Effector memory CD8-positive, alpha-beta T cell (primary cell): Measurements from ENCODE around the gene KLF7.

Experiments
- ATAC-seq: fragments of 150-1000 bp; cut with Tn5 transposase; replicated peaks from 2 replicates; pipeline ENCODE4 v1.10.0; 2021; ENCODE audit warnings: mild to moderate bottlenecking, moderate library complexity
- DNase-seq, 3 experiments: peaks; one replicate each; pipeline ENCODE4 v3.0.0; 2021
- H3K27ac Mint-ChIP-seq, 2 donors: one replicate each; pipeline ENCODE4 v1.8.0; 2022; ENCODE audit warnings: mild to moderate bottlenecking in 2 of 2, mixed read lengths in 2 of 2, moderate library complexity in 2 of 2
- H3K27me3 Mint-ChIP-seq, 2 donors: one replicate each; pipeline ENCODE4 v1.8.0; 2022; ENCODE audit warnings: mixed read lengths in 2 of 2
- H3K36me3 Mint-ChIP-seq: one replicate; pipeline ENCODE4 v1.8.0; 2022; ENCODE audit warnings: mild to moderate bottlenecking, moderate library complexity, mixed read lengths; ENCODE audit not compliant: insufficient read depth
- H3K4me1 Mint-ChIP-seq, 2 donors: one replicate each; pipeline ENCODE4 v1.8.0; 2022; ENCODE audit warnings: low read depth in 2 of 2, mixed read lengths in 2 of 2
- H3K4me3 Mint-ChIP-seq, 2 donors: one replicate each; pipeline ENCODE4 v1.8.0; 2022; ENCODE audit warnings: mild to moderate bottlenecking in 2 of 2, mixed read lengths in 2 of 2, moderate library complexity in 2 of 2
- H3K9me3 Mint-ChIP-seq, 2 donors: one replicate each; pipeline ENCODE4 v1.8.0; 2022; ENCODE audit warnings: mixed read lengths in 2 of 2

The KLF7 gene

DNA sequence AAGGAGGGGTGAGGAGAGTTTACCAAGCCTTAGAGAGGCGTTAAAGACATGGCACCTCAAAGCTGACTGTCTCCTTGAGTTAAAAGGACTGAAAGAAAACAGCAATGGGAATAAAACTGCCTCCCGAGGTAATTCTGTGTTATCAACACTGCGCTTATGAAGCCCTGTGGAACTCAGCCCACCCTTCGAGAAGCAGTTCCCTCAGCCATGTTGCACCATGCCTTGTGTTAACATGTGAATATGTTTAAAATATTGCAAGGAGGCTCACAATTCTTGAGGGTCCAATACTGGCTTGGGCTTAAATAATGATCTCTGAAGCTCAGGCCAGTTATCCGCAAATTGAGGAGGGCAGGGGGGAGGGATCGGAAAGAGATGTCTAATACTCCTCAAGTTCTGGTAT is 14.7 kb downstream of the KLF7 start:
- no peak for ATAC-seq
- Mint-ChIP-seq H3K9me3 (no peaks in the 10 kb centered on the region), H3K36me3 (peaks cover 3% of the 10 kb centered on the region), H3K27ac (no peak overlapping the region), H3K4me1 (peaks cover 0 to 3% of the 10 kb centered on the region in 2 donors), H3K27me3 (peaks cover 14 to 26% of the 10 kb centered on the region in 2 donors), H3K4me3 (no peak overlapping the region)
- DNase-seq: no peak

DNA sequence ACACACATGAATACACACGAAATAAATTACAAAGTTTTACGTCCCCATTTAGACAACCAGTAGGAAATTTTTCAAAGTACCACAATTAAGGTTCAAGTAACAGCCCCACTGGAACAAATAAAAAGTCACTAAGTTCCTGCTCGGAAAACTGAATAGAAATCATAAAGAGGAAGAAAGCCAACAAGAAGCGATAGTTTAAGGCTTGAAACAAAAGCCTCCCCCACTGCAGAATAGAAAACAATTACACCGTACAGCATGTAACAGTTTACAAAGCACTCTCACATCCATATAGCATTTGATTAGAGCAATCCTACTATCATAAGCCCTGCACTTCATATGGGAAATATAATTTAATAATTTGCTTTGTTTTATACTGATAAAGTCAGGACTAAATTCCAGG is 15.5 kb downstream of the KLF7 start:
- DNase-seq (no peak), ATAC-seq (no peak)
- Mint-ChIP-seq H3K4me3 (no peak overlapping the region), H3K9me3 (no peaks in the 10 kb centered on the region), H3K4me1 (no peaks in the 10 kb centered on the region), H3K36me3 (peaks cover 3% of the 10 kb centered on the region), H3K27me3 (peaks cover 14 to 26% of the 10 kb centered on the region in 2 donors), H3K27ac (no peak overlapping the region)

DNA sequence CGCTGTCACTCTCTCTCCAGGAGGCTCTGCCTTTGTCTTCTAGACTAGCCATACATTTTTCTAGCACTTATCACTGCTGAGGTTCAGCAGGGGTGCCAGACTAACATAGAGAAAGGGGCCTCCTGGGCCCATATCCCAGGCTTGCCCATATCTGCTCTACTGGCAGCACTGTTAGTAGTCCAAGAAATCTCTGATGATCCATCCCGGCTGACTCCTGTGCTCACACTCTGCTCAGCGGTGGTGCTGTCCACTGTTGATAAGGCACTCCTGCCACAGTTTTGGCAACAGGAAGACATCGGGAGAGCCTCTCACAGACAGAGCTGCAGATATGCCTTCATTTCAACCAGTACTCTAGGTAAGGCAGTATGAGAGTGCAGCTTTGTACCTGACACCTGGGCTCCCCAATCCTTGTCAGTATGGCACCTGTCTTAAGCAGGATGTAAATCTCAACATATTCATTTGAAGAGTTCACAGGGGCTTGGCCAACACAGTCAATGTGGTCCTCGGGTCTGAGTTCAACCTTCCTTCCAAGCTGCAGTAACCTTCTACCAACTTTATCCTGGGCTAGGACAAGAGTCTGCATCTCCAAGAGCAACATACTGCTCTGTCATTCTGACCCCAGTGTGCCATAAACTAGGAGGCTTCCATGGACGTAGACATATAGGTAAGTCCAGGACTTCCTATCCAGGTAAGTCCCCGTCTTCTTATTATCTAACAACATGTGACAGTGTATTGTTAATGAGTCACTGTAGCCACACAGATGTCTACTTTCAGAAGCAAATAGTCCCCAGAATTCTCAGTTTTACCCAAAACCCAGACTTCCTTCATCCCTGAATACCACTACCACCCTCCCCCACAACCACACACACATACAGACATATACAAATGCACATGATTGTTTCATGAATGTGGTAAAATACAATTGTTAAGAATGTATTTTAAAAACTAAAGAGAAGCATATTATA is 16.2 kb downstream of the KLF7 start:
- Mint-ChIP-seq H3K4me1 (peaks cover 0 to under 1% of the 10 kb centered on the region in 2 donors), H3K27ac (no peak overlapping the region), H3K4me3 (no peak overlapping the region), H3K36me3 (peaks cover 3% of the 10 kb centered on the region), H3K9me3 (no peaks in the 10 kb centered on the region), H3K27me3 (peaks cover 14 to 26% of the 10 kb centered on the region in 2 donors)
- no peak for ATAC-seq
- DNase-seq: no peak

DNA sequence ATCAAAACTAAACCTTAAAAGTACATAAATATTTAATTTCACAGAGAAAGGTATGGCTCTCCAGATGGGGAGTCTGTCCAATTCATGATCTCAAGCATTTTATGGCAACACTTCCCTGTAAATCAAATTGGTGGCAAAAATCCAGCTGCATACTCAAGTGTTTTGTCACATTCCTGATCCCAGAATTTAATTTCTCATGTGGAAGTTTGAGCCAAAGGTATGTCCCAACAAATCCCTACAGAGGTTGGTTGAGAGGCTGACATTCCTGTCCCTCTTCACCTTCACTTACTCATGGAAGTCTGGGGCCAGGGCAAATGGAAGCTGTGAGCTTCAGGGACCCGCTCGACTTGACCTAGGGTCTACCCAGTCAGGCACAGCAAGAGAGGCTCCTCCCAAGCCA is 17.7 kb downstream of the KLF7 start:
- Mint-ChIP-seq H3K27ac (no peak overlapping the region), H3K4me1 (peaks cover 1 to 10% of the 10 kb centered on the region in 2 donors), H3K9me3 (no peaks in the 10 kb centered on the region)

DNA sequence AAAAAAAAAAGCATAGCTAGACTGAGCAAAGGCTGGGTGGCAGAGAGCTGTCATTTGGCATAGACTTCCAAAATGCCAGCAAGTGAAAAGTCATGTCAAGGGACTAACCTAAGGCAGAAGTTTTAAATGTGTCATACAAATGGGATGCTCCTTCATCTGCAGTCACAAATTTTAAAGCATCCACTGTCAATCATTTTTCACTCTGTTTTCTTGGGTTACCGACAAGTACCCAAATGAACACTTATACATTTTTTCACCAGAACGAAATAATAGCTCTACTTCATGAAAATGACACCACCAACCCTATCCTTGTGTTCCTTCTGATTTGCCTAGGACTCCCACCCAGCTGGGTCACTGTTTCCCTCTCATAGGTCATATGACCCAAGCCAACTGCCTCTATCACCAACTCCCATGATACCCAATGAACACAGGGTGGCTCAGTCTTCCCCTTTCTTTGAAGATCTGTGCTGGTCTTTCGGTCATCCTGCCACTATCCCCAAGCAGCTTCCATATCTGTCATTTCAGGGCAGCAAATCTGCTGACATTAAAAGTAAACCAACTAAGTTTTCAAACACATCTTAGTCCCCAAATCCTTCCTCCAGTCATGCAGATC is 21.5 kb downstream of the KLF7 start:
- Mint-ChIP-seq H3K9me3 (no peaks in the 10 kb centered on the region), H3K36me3 (peaks cover 3% of the 10 kb centered on the region), H3K27me3 (peaks cover 6 to 10% of the 10 kb centered on the region in 2 donors), H3K27ac (peak overlapping the region in 1 of 2 donors; percentile 87), H3K4me3 (peak overlapping the region in 1 of 2 donors; percentile 46), H3K4me1 (peaks cover 5 to 18% of the 10 kb centered on the region in 2 donors)
- DNase-seq (no peak), ATAC-seq (no peak)

More for the DNA sequence above, 17.7 kb downstream of the KLF7 start:
- no peak overlapping the region for H3K4me3 Mint-ChIP-seq
- DNase-seq (no peak), ATAC-seq (no peak)
- peaks cover 3% of the 10 kb centered on the region for H3K36me3 Mint-ChIP-seq
- H3K27me3 Mint-ChIP-seq: peaks cover 14 to 26% of the 10 kb centered on the region in 2 donors

DNA sequence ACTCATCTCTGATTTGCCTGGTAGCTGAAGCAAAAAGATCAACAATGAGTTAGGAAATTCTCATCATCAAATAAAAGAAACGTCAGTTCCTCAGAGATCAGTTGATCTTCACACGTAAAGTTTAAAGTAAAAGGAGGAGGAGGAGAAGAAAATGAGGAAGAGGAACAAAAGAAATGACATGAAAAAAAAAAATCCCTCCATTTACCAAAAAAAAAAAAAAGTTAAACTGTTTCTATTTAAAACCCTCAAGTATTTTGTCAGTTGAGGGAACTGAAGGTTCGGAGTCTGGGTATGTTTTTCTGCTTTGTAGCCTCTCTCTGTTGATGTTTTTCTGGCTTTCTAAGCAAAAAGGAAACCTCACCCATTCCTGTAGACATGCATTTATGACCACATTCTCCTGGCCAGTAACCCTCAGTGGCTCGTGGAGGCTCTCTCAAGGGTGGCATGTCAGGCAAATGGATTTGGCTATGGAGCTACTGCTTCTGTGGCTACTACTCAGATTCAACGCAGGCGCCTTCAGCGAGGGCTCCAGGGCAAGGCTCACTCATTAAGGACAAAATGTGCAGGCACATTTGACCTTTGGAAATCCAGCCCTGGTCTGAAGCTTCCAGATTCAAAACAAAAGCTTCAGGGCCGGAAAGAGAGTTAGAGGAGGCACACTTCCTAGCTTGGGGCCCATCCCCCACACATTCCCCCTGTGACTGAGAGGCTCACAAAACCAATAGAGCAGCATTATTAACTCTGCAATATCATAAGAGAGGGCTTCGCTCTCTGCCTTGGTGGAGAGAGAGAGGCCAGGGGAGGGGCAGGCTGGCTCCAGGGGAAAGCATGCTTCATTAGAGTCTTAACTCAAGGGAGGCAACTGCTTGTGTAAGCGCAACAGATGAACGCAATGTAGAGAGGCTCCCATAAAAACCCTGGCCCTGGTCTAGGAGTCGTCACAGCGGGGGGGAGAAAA is 22.3 kb downstream of the KLF7 start:
- peaks cover 5 to 18% of the 10 kb centered on the region in 2 donors for H3K4me1 Mint-ChIP-seq
- ATAC-seq: peak; percentile 69
- DNase-seq: no peak

DNA sequence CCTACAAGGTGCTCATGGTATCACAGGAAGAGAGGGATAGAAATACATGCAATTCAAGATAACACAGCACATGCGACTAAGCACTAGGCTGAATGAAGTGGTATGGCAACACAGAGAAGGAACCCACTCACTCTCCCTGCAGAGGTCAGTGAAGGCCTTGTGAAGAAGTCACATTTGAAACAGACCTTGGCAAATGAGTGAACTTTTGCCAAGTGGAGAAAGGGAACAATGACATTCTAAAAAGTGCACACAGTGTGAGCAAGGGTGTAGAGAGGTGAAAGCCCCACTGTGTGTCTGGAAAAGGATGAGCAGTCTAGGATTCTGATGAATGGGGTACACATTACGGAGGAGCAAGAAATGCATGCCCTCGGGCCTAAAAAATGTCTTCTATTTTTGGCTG is 23.3 kb downstream of the KLF7 start:
- ATAC-seq (peak; percentile 48), DNase-seq (no peak)
- H3K27me3 Mint-ChIP-seq: no peaks in the 10 kb centered on the region
- H3K4me3 Mint-ChIP-seq: peak overlapping the region in 1 of 2 donors; percentile 46
- no peaks in the 10 kb centered on the region for H3K9me3 Mint-ChIP-seq
- H3K27ac Mint-ChIP-seq: peak overlapping the region in 1 of 2 donors; percentile 87
- peaks cover 5 to 18% of the 10 kb centered on the region in 2 donors for H3K4me1 Mint-ChIP-seq
- peaks cover 3% of the 10 kb centered on the region for H3K36me3 Mint-ChIP-seq

More for the DNA sequence above, 22.3 kb downstream of the KLF7 start:
- Mint-ChIP-seq H3K27me3 (peaks cover 0 to 2% of the 10 kb centered on the region in 2 donors), H3K9me3 (no peaks in the 10 kb centered on the region), H3K36me3 (peaks cover 3% of the 10 kb centered on the region), H3K27ac (peak overlapping the region in 1 of 2 donors; percentile 87), H3K4me3 (peak overlapping the region in 1 of 2 donors; percentile 46)

DNA sequence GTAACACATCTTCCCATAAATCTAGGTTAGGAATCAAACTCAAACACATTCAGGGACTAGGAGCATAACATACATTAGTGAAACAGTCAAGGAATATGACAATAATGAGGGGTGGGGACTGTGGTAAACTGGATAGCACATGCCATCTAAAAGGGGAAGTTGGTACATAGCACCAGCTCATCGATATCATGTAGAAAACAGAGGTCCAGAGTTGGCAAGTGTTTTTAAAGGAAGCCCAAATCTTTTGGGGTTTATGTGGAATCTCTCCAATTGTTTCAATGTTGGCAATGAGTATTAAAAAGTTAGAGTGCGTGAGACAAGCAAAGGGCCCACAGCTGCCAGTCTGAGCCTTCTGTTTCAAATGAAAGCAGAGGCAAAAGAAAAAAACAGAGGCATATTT is 24.4 kb downstream of the KLF7 start:
- Mint-ChIP-seq H3K27ac (no peak overlapping the region), H3K27me3 (no peaks in the 10 kb centered on the region), H3K4me3 (no peak overlapping the region), H3K4me1 (peaks cover 5 to 18% of the 10 kb centered on the region in 2 donors), H3K36me3 (peaks cover 2% of the 10 kb centered on the region), H3K9me3 (no peaks in the 10 kb centered on the region)
- ATAC-seq (no peak), DNase-seq (no peak)

DNA sequence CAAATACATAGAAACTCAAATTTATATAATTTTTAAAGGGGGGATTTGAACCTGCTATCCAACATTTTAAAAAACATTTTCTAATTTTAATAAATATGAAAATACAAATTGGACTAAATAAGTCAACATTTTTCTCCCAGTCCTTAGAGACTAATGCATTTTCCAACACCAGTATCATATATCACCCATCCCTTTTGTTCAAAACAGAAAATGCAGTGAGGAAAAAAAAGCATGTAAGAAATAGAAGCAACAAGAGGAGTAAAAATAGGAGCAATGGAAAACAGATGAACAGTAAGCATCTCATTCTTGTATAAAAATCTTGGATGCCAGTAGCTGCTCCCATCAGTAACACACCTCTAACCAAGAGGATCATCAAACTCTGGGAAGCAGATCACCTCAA is 25.5 kb downstream of the KLF7 start:
- Mint-ChIP-seq H3K27me3 (no peaks in the 10 kb centered on the region), H3K4me1 (peaks cover 5 to 18% of the 10 kb centered on the region in 2 donors), H3K9me3 (no peaks in the 10 kb centered on the region), H3K36me3 (no peaks in the 10 kb centered on the region), H3K27ac (peak overlapping the region in 1 of 2 donors; percentile 14), H3K4me3 (no peak overlapping the region)
- ATAC-seq: no peak
- DNase-seq: no peak

DNA sequence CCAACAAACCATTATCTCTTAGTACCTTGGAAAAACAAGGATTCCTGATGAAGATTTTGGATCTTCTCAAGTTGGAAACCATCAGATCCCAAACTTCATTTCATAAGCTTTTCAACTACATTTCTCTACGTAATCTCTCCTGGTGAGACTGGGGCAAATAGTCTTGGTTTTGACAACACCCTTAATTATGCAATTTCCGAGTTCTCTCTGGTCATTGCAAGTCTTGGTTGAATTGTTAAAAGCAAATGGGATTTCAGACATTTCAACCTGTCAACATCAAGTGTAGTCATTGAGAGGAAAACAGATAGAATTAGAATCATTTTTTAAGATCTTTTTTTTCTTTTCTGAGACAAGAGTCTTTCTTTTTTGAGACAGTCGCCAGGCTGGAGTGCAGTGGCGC is 26.2 kb downstream of the KLF7 start:
- H3K4me1 Mint-ChIP-seq: peaks cover 5 to 20% of the 10 kb centered on the region in 2 donors
- no peaks in the 10 kb centered on the region for H3K36me3 Mint-ChIP-seq
- H3K4me3 Mint-ChIP-seq: no peak overlapping the region
- ATAC-seq (no peak), DNase-seq (no peak)
- H3K27me3 Mint-ChIP-seq: no peaks in the 10 kb centered on the region
- no peaks in the 10 kb centered on the region for H3K9me3 Mint-ChIP-seq
- no peak overlapping the region for H3K27ac Mint-ChIP-seq

DNA sequence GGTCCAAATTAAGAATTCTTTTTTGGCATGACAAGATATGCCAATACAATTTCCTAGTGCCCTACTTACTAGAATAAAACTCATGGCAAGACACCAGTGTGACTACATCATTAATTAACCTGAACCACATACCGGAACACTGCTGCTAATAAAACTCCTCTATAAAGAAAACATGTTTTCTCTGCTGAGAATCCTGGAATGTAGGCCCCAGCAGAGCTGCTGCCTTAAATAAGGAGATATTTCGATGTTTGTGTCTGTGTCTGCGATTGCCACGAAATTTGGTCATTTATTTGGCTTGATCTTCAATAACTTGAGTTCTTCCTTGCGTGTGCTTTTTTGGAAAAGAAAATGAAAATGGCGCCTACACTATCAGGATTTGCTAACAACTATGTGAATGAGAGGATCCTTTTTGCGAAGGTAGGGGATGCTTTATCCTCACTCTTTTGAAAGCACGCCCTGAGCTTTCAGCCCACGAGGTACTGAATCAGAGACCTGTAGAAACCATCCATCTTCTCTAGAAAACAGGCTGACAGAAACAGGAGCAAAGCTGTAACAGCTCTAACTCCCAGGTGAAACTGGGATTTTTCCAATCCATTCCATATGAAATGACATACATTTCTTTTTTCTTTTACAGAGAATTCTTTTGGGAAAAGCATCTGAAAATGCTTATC is 27.0 kb downstream of the KLF7 start:
- DNase-seq (no peak), ATAC-seq (no peak)
- H3K9me3 Mint-ChIP-seq: no peaks in the 10 kb centered on the region
- H3K36me3 Mint-ChIP-seq: no peaks in the 10 kb centered on the region
- H3K27me3 Mint-ChIP-seq: no peaks in the 10 kb centered on the region
- H3K4me3 Mint-ChIP-seq: no peak overlapping the region
- peaks cover 5 to 15% of the 10 kb centered on the region in 2 donors for H3K4me1 Mint-ChIP-seq
- no peak overlapping the region for H3K27ac Mint-ChIP-seq

DNA sequence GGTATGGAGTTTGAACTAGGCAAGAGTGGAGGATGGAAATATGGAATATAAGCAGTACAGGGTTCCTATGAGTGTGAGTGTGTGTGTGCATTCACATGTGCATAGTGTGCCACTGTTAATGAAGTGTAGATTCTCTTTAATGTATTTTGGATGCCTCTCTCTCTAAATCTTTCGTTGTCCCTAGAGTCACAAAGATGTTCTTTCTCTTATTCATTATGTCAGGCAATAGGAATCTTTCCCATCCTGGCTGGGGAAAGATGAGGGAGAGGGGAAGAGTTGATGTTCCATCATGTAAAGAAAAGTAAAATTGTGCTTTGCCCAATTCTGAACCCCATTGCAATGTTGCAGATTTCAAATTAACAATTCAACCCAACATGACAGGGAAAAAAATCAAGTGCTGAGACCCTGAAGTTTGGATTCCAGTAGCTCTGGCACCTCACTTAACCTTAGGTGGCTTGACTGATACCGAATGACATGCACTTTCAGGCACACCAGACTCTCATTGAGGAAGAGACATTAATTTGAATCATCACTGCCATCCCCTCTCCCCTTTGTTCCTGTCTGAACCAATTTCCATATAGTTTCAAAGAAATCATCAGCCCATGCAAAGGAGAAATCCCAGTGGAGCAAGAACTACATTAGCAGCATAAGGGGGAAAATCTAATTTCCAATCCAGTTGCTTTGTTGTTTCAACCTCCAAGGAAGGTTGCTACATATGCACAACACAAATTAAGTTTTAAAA is 28.0 kb downstream of the KLF7 start:
- Mint-ChIP-seq H3K27me3 (no peaks in the 10 kb centered on the region), H3K36me3 (no peaks in the 10 kb centered on the region), H3K4me3 (no peak overlapping the region), H3K4me1 (peaks cover 1 to 7% of the 10 kb centered on the region in 2 donors), H3K9me3 (no peaks in the 10 kb centered on the region), H3K27ac (no peak overlapping the region)
- DNase-seq (no peak), ATAC-seq (no peak)
